T1000 (cell line): ENCODE data around the gene EFCAB10.
"Not testable (repeated sequence)": the region's sequence is repeated elsewhere in the genome, so short reads cannot be mapped to it uniquely, and the experiment has no call there.

Source experiments
- DNase-seq: peaks from one replicate; lab custom pipeline; 2025; ENCODE audit warnings: mixed read lengths; lab: John Stamatoyannopoulos, UW

The EFCAB10 gene

GRCh38 chr7:105530546-105530945 is 50.7 kb downstream of the EFCAB10 start:
- DNase-seq: no peak

GRCh38 chr7:105530126-105530525 is 51.2 kb downstream of the EFCAB10 start:
- no peak for DNase-seq

GRCh38 chr7:105527737-105528136 is 53.6 kb downstream of the EFCAB10 start:
- not testable (repeated sequence) for DNase-seq

- no peak for DNase-seq
Observed at GRCh38 chr7:105524840-105525239, 56.5 kb downstream of the EFCAB10 start.

- not testable (repeated sequence) for DNase-seq
Observed at GRCh38 chr7:105524423-105524822, 56.9 kb downstream of the EFCAB10 start.

- peak; percentile 74 for DNase-seq
Observed at GRCh38 chr7:105521717-105522463, 59.4 kb downstream of the EFCAB10 start, which contains the start of gene PUS7. Gene PUS7 (minus strand): TSS chr7:105522271. CDS start chr7:105508512, 13,759 bp downstream.

- no peak for DNase-seq
Observed at GRCh38 chr7:105521027-105521716, 60.1 kb downstream of the EFCAB10 start.

- not testable (repeated sequence) for DNase-seq
Observed at GRCh38 chr7:105520620-105521019, 60.7 kb downstream of the EFCAB10 start.

GRCh38 chr7:105519353-105519752 is 61.9 kb downstream of the EFCAB10 start:
- DNase-seq: no peak

GRCh38 chr7:105515610-105516009 is 65.7 kb downstream of the EFCAB10 start:
- not testable (repeated sequence) for DNase-seq
